ENCODE measurements around the gene DBT. TPM values are rescaled to one million over a fixed set of nuclear protein-coding genes. Genes with fewer than 3 reads are reported as not detected.

Gene DBT
- total RNA-seq, 1 experiment from 2014 or later: 14.0 TPM

DNA sequence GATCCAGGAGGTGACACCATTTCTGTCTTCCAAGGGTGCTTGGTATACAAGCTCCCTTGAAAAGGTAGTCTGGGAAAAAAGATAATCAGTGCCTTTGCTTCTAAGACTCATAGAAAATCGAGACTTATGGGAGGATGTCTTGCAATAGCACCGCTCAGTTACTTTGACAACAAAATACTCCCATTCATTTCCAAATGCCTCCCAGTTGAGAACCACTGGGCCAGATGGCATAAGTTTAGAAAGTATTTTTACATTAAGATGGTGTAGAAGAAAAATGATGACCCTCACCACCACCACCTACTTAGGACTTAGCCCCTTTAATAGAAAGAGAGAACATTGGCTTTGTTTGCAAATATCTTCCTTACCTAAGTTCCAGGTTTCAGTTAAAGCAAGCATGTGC, 112.0 kb downstream of the DBT start (continued):
- no peak for TF ChIP-seq FOSL1 (IDR thresholded peaks at IDR 0.05; ENCODE audit: low read depth)
- no peak for TF ChIP-seq POLR2A (IDR thresholded peaks at IDR 0.05; ENCODE audit: borderline replicate concordance, extremely low read depth, insufficient read depth, insufficient read length)

MicroRNAs encoded within 50 kb of the gene (microRNA counts, 767-probe panel; counts per million panel counts)
- microRNA hsa-miR-553: not detected

Small RNAs within 50 kb of the gene (microRNA-seq; reads per million reads assigned to microRNA genes)
- gene MIR553 (ENCODE audit: borderline number of aligned reads): not detected

Other genes starting within 250 kb of the DBT start
- 13.7 TPM for gene SASS6, start 116.9 kb downstream of the DBT start, total RNA-seq (2021; ENCODE audit: unreplicated experiment)
- 13.2 TPM for gene TRMT13, start 116.7 kb downstream of the DBT start, total RNA-seq (2021; ENCODE audit: unreplicated experiment)
- 0.54 TPM for gene LRRC39, start 71.6 kb downstream of the DBT start, total RNA-seq (2021; ENCODE audit: unreplicated experiment)
- 26.5 TPM for gene RTCA, start 16.4 kb upstream of the DBT start, total RNA-seq (2021; ENCODE audit: unreplicated experiment)
- 5.1 TPM for gene CDC14A, start 102.7 kb upstream of the DBT start, total RNA-seq (2021; ENCODE audit: unreplicated experiment)

Data from HCT116 (cell line).